Measurements from ENCODE around the gene CLDN3.
A peak's percentile ranks its signal among the peaks of the same experiment; 100 is the strongest.

Gene CLDN3

DNA sequence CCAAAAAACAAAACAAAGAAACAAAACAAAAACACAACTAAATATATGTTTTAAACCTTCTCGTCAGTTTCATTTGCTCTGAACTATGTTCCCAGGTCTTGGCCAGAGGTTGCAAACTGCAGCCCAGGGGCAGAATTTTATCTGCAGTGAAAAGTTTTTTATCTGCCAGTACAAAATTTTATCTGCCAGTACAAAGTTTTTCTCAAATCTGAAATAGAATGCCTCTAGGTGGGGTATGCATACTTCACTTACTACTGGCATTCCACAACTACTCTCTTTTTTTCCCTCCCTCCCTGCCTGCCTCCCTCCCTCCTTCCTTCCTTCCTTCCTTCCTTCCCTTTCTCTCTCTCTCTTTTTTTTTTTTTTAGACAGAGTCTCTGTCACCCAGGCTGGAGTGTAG, 9.4 kb upstream of the CLDN3 start:
- TF ChIP-seq, protein P1, sequence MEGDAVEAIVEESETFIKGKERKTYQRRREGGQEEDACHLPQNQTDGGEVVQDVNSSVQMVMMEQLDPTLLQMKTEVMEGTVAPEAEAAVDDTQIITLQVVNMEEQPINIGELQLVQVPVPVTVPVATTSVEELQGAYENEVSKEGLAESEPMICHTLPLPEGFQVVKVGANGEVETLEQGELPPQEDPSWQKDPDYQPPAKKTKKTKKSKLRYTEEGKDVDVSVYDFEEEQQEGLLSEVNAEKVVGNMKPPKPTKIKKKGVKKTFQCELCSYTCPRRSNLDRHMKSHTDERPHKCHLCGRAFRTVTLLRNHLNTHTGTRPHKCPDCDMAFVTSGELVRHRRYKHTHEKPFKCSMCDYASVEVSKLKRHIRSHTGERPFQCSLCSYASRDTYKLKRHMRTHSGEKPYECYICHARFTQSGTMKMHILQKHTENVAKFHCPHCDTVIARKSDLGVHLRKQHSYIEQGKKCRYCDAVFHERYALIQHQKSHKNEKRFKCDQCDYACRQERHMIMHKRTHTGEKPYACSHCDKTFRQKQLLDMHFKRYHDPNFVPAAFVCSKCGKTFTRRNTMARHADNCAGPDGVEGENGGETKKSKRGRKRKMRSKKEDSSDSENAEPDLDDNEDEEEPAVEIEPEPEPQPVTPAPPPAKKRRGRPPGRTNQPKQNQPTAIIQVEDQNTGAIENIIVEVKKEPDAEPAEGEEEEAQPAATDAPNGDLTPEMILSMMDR (conservative IDR thresholded peaks at IDR 0.05), result no peak
- H3K27ac ChIP-seq, result no peak overlapping the region

DNA sequence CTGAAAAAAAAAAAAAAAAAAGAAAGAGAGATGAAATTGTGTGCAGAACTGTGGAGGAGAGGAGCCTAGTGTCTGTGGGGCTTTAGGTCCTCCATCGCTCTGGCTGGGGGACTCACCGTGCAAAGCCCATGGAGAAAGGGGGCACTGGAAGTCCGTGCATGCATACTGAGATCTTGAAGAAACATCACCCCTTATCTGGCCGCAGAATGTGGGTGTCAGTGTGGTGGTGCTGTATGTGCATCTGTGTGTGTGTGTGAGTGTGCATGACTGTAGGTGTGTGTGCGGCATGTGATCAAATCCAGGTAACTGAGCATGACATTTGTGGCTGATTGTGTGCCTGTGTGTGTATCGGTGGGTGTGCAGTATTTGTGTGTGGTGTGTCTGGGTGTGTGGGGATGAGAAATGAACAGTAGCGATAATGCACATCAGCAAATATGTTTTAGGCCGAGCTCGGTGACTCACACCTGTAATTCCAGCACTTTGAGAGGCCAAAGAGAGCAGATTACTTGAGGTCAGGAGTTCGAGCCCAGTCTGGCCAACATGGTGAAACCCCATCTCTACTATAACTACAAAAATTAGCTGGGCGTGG, 8.8 kb upstream of the CLDN3 start:
- TF ChIP-seq, protein P1 (conservative IDR thresholded peaks at IDR 0.05), result no peak
- no peak overlapping the region for H3K27ac ChIP-seq

DNA sequence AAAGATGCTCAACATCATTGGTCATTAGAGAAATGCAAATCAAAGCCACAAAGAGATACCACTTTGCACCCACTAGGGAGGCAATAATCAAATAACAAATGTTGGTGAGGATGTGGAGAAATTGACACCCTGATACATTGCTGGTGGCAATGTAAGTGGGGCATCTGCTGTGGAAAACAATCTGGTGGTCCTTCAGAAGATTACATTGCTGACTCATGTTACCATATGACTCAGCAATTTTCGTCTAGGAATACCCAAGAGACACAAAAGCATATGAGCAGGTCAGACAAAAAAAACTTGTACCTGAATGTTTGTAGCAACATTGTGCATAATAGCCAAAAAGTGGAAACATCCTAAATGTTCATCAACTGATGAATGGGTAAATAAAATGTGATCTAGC, 4.9 kb upstream of the CLDN3 start:
- no peak overlapping the region for H3K27ac ChIP-seq
- TF ChIP-seq, protein P1 (conservative IDR thresholded peaks at IDR 0.05), result no peak

DNA sequence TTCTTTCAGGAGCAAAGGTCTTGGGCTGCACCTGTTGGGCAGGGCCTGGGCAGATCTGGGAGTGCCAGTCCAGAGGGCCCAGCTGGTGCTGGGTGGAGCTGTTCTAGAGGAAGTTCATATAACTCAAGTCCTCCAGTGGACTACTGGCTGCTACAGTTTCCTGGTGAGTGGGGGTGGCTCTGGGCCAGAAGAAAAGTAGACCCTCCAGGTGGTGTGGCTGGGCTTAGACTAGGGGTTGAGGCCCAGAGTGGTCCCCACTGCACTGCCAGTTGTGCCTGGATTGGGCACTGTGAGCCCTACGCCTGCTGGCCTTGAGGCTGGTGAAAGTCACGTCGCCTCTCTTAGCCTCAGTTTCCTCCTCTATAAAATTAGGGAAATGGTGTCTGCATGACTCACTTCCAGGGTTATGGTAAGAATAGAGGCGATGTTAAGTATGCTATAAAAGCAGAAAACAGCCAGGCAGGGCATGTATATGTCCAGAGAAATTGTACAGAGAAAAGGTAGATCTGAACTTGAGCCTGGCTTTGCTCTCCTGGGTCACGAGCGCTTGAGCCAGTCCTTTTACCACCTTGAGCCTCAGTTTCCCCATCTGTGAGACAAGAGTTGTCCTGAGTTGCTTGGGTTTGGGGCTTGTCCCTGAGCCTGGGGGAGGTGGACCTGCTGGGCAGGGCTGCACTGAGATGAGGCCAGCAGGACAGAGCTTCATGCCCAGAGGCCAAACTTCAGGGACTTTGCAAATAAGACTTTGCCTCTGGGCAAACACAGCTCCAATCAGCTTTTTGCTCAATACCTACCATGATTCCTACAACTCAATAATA, 3.8 kb upstream of the CLDN3 start:
- H3K27ac ChIP-seq, result no peak overlapping the region
- TF ChIP-seq, protein P1 (conservative IDR thresholded peaks at IDR 0.05), result no peak

DNA sequence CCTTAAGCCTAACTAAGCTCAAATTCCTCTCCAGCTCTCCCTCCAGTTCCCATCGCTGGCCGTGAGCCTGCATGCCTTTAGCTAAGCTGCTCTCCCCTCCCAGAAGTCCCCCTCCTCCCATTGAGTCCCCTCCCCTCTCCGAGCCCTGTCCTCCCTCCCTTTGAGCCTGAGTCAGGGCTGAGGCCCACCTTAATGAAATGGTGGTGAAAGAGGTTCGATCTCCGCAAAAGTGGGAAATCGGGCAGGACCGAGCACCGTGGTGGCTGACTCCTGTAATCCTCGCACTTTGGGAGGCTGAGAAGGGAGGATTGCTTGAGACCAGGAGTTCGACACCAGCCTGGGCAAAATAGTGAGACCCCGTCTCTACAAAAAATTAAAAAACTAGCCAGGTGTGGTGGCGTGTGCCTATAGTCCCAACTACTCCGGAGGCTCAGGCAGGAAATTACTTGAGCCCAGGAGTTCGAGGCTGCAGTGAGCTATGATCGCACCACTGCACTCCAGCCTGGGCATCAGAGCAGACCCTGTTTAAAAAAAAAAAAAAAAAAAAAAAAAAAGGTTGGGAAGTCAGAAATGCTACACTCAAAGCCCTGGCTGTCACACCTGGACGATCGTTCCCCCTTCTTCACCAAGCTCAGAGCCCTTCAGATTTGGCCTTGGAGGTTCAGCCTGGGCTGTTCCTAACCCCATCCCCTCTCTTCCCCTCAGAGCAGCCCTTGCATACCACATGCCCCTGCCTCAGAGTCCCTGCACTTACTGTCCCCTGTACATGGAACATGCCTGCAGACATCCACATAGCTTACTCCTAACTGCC, 995 bp upstream of the CLDN3 start:
- H3K27ac ChIP-seq, result peak overlapping the region; percentile 93
- TF ChIP-seq, protein P1 (conservative IDR thresholded peaks at IDR 0.05), result no peak

DNA sequence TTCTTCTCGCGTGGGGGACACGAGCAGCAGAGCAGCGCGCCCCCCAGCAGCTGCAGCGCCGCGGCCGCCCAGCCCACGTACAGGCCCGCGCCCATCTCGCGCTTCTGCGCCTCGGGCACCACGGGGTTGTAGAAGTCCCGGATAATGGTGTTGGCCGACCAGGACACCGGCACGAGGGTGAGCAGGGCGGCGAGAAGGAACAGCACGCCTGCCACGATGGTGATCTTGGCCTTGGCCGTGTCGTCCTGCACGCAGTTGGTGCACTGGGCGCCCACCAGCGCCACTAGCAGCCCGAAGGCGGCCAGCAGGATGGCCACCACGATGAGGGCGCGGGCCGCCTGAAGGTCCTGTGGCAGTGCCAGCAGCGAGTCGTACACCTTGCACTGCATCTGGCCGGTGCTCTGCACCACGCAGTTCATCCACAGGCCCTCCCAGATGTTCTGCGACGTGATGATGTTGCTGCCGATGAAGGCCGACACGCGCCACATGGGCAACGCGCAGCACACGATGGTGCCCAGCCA, 529 bp downstream of the CLDN3 start:
- peak overlapping the region; percentile 93 for H3K27ac ChIP-seq
- TF ChIP-seq, protein P1 (conservative IDR thresholded peaks at IDR 0.05), result no peak

Data from VCaP (cell line).